Nephron (organoid): ENCODE data around the gene FBXL7.

Experiments used
- H3K27ac Mint-ChIP-seq, 3 experiments: 2 replicates each; pipeline ENCODE4 v1.8.0; 2020; ENCODE audit warnings: mixed read lengths in 3 of 3, mild to moderate bottlenecking in 2 of 3, moderate library complexity in 1 of 3
- H3K27me3 Mint-ChIP-seq: 2 replicates; pipeline ENCODE4 v1.8.0; 2021; ENCODE audit warnings: low read depth, mild to moderate bottlenecking, moderate library complexity, mixed read lengths
- H3K36me3 Mint-ChIP-seq: 2 replicates; pipeline ENCODE4 v1.8.0; 2020; ENCODE audit warnings: low read depth, mixed read lengths
- H3K4me1 Mint-ChIP-seq: 2 replicates; pipeline ENCODE4 v1.8.0; 2020; ENCODE audit warnings: mixed read lengths
- H3K4me3 Mint-ChIP-seq, 3 experiments: 2 replicates each; pipeline ENCODE4 v1.8.0; 2020; ENCODE audit warnings: mild to moderate bottlenecking in 3 of 3, mixed read lengths in 3 of 3, moderate library complexity in 2 of 3
- H3K9me3 Mint-ChIP-seq: 2 replicates; pipeline ENCODE4 v1.8.0; 2020; ENCODE audit warnings: mixed read lengths
- TF ChIP-seq, protein P1 (sequence below), 3 experiments: fragments of 200-600 bp; sonication (generic); IDR thresholded peaks; one replicate each; pipeline ENCODE4 v1.5.0; 2021; ENCODE audit warnings: antibody characterized with exemption in 3 of 3; ENCODE audit not compliant: unreplicated experiment in 3 of 3

FBXL7 gene

DNA sequence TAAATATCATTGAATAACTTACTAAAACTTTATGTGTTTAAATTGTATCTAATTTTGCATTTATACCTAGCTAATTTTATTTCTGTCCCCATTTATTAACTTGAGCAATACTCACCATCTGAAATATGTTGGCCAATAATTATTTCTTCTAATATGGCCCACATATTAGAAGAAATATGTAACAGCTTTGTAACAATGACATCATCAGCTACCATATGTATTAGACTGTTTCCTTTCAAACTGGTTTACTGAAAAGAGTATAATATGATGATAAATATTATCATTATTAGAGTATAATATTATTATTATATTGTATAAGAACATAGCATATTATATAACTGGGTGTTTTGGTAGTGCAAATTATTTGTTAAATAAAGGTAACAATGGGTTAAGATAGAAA lies 220.5 kb downstream of the FBXL7 start:
- H3K4me3 Mint-ChIP-seq, result no peak overlapping the region
- TF ChIP-seq, protein P1, sequence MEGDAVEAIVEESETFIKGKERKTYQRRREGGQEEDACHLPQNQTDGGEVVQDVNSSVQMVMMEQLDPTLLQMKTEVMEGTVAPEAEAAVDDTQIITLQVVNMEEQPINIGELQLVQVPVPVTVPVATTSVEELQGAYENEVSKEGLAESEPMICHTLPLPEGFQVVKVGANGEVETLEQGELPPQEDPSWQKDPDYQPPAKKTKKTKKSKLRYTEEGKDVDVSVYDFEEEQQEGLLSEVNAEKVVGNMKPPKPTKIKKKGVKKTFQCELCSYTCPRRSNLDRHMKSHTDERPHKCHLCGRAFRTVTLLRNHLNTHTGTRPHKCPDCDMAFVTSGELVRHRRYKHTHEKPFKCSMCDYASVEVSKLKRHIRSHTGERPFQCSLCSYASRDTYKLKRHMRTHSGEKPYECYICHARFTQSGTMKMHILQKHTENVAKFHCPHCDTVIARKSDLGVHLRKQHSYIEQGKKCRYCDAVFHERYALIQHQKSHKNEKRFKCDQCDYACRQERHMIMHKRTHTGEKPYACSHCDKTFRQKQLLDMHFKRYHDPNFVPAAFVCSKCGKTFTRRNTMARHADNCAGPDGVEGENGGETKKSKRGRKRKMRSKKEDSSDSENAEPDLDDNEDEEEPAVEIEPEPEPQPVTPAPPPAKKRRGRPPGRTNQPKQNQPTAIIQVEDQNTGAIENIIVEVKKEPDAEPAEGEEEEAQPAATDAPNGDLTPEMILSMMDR (IDR thresholded peaks at IDR 0.05; ENCODE audit: unreplicated experiment in 3 of 3), result no peak
- H3K27ac Mint-ChIP-seq, result no peak overlapping the region
- H3K27me3 Mint-ChIP-seq, result no peaks in the 10 kb centered on the region
- H3K36me3 Mint-ChIP-seq, result peaks cover 3% of the 10 kb centered on the region
- peaks cover 9% of the 10 kb centered on the region for H3K9me3 Mint-ChIP-seq
- peaks cover 23% of the 10 kb centered on the region for H3K4me1 Mint-ChIP-seq

DNA sequence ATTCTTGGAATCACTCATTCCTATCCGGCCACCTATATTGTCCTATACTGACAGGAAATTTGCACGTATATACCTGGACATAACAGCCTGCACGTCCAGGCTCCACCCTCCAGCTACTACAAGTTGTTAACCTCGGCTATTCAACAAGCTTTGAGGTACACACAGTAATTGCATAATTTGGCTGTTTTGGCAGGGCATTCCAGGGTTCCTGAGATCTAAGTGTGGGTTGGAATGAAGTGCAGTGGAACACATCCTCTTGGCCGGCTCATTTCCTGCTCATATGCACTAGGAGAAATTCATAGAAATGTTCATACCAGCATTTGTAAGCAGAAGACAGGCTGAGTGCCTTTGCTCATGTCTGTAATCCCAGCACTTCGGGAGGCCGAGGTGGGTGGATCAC lies 222.3 kb downstream of the FBXL7 start:
- Mint-ChIP-seq H3K4me1 (peaks cover 13% of the 10 kb centered on the region), H3K4me3 (no peak overlapping the region), H3K36me3 (peaks cover 12% of the 10 kb centered on the region), H3K27me3 (no peaks in the 10 kb centered on the region), H3K27ac (no peak overlapping the region), H3K9me3 (peaks cover 22% of the 10 kb centered on the region)
- TF ChIP-seq, protein P1 (IDR thresholded peaks at IDR 0.05; ENCODE audit: unreplicated experiment in 3 of 3), result no peak

DNA sequence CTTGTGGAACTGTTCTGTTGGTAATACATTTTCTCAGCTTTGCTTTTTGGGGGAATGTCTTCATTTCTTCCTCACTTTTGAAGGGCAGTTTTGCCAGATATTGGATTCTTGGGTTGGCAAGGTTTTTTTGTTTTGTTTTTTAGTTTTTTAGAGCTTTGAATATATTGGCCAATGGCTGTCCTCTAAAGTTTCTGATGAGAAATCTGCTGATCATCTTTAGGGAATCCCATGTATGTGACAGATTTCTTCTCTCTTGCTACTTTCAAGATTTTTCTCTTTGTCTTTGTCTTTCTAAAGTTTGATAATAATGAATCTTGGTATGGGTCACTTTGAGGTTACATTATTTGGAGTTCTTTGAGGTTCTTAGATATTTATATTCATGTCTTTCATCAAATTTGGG lies 227.4 kb downstream of the FBXL7 start:
- peaks cover 44% of the 10 kb centered on the region for H3K9me3 Mint-ChIP-seq
- H3K4me3 Mint-ChIP-seq, result no peak overlapping the region
- TF ChIP-seq, protein P1 (IDR thresholded peaks at IDR 0.05; ENCODE audit: unreplicated experiment in 3 of 3), result no peak
- no peak overlapping the region for H3K27ac Mint-ChIP-seq
- peaks cover 30% of the 10 kb centered on the region for H3K36me3 Mint-ChIP-seq
- peaks cover 17% of the 10 kb centered on the region for H3K4me1 Mint-ChIP-seq
- H3K27me3 Mint-ChIP-seq, result no peaks in the 10 kb centered on the region

DNA sequence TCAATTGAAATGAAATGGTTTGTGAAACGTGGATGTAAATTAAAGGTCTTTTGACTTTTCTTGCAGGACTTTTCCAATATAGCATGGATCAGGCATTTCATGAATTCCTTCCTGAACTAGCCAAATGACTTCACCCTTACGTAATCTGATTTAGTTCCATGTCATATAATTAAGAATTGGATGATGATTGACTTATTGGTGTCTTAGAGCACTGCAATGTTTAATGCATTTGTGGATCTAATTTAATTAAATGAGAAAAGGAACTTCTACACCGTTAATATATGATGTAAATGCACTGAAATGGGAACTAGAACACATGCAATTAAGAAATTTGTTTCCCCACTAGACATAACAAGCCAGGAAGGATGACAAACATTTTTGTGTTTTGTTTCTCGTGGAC lies 228.8 kb downstream of the FBXL7 start:
- H3K4me3 Mint-ChIP-seq, result no peak overlapping the region
- peaks cover 17% of the 10 kb centered on the region for H3K4me1 Mint-ChIP-seq
- H3K36me3 Mint-ChIP-seq, result peaks cover 30% of the 10 kb centered on the region
- peaks cover 44% of the 10 kb centered on the region for H3K9me3 Mint-ChIP-seq
- no peak overlapping the region for H3K27ac Mint-ChIP-seq
- TF ChIP-seq, protein P1 (IDR thresholded peaks at IDR 0.05; ENCODE audit: unreplicated experiment in 3 of 3), result no peak
- H3K27me3 Mint-ChIP-seq, result no peaks in the 10 kb centered on the region

DNA sequence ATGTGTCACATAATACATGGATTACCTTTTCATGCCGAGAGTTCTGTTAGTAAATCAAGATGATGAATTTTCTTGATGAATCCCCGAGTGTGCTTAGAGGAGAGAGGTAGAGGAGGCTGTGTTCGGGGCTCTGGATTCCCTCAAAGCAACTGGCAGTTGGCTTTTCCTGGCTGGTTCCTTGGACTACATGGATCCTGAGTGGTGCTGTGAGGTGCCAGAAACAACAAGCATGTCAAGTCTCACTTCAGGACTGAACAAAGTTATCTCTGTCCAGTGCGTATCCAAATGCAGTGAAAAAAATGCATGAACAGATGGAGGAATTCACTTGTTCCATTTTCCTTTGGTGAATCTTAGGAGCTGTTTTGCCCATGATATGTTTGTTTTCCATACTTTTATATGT lies 231.7 kb downstream of the FBXL7 start:
- Mint-ChIP-seq H3K36me3 (peaks cover 27% of the 10 kb centered on the region), H3K9me3 (peaks cover 28% of the 10 kb centered on the region), H3K27me3 (no peaks in the 10 kb centered on the region), H3K4me3 (no peak overlapping the region), H3K27ac (no peak overlapping the region), H3K4me1 (peaks cover 26% of the 10 kb centered on the region)
- TF ChIP-seq, protein P1 (IDR thresholded peaks at IDR 0.05; ENCODE audit: unreplicated experiment in 3 of 3), result no peak

DNA sequence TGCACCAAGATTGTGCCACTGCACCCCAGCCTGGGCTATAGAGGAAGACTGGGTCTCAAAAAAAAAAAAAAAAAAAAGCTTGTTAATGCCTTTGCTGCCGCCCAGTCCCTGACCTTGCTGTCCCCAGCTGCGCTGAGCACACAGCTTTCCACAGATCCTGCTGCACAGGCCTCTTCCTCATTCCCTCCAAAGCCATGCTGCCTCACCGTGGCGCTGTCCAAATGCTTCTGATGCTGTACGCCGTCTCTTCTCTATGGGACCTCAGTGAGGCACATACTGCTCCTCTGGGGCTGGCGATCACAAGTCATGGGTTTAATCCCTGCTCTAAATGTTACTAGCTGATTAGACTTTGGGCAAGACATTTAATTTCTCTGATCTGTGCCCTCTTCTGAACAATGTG lies 234.1 kb downstream of the FBXL7 start:
- H3K36me3 Mint-ChIP-seq, result peaks cover 14% of the 10 kb centered on the region
- H3K4me3 Mint-ChIP-seq, result no peak overlapping the region
- TF ChIP-seq, protein P1 (IDR thresholded peaks at IDR 0.05; ENCODE audit: unreplicated experiment in 3 of 3), result no peak
- H3K27ac Mint-ChIP-seq, result no peak overlapping the region
- no peaks in the 10 kb centered on the region for H3K27me3 Mint-ChIP-seq
- peaks cover 7% of the 10 kb centered on the region for H3K9me3 Mint-ChIP-seq
- peaks cover 47% of the 10 kb centered on the region for H3K4me1 Mint-ChIP-seq
